A549 treated with CpdA at 1 μM for 4 hours (cell line): Measurements from ENCODE around the gene WDR86. TPM values are rescaled to one million over a fixed set of nuclear protein-coding genes. Genes with fewer than 3 reads are reported as not detected.

Source experiments
- total RNA-seq: library from RNA; stranded (reverse); fragments of 200-300 nt; extraction: Qiagen RNA extraction; gene quantifications from 5 replicates; pipeline ENCODE4 v1.2.3, GENCODE V29; 2022; ENCODE audit warnings: low read depth

Gene WDR86, protein sequence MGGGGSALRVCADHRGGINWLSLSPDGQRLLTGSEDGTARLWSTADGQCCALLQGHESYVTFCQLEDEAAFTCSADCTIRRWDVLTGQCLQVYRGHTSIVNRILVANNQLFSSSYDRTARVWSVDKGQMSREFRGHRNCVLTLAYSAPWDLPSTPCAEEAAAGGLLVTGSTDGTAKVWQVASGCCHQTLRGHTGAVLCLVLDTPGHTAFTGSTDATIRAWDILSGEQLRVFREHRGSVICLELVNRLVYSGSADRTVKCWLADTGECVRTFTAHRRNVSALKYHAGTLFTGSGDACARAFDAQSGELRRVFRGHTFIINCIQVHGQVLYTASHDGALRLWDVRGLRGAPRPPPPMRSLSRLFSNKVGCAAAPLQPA
- 0.09 to 0.26 TPM (median 0.15 TPM) in 5 replicates for total RNA-seq

DNA sequence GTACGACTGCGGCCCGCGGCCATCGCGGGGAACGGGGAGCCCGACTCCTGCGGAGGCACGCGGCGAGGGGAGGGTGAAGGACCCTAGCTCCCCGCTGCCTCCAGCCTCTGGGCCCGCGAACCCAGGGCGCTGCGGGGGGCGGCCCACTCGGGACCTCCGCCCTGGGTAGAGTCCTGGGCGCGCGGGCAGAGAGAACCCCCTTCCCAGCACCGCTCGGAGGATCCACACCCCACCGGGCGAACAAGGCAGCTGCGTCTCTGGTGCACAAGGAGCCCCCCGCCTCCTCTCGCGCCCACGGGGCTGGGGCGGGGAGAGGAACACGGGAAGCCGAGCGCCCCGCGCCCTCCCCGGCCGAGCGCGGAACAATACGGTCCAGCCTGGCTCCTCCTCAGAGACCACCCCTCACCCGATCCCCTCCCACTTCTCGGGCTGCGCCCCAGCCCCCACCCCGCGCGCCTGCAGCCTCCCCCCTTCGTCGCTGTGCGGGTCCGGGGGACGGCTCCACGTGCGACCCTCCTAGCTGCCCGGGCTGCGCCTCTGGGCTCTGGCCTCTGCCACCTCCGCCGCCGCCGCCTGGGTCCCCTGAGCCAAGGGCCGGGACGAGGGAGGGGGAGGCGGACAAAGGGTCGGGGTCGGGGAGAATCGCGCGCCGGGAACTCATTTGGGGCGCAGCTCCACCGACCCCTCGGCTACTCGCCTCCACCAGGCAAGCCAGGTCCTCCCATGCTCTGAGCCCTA, at the start of gene WDR86:
Gene WDR86 (minus strand): TSS at position 372 of the 738 bp plus-strand sequence. CDS start 449 bp downstream, outside the sequence.

DNA sequence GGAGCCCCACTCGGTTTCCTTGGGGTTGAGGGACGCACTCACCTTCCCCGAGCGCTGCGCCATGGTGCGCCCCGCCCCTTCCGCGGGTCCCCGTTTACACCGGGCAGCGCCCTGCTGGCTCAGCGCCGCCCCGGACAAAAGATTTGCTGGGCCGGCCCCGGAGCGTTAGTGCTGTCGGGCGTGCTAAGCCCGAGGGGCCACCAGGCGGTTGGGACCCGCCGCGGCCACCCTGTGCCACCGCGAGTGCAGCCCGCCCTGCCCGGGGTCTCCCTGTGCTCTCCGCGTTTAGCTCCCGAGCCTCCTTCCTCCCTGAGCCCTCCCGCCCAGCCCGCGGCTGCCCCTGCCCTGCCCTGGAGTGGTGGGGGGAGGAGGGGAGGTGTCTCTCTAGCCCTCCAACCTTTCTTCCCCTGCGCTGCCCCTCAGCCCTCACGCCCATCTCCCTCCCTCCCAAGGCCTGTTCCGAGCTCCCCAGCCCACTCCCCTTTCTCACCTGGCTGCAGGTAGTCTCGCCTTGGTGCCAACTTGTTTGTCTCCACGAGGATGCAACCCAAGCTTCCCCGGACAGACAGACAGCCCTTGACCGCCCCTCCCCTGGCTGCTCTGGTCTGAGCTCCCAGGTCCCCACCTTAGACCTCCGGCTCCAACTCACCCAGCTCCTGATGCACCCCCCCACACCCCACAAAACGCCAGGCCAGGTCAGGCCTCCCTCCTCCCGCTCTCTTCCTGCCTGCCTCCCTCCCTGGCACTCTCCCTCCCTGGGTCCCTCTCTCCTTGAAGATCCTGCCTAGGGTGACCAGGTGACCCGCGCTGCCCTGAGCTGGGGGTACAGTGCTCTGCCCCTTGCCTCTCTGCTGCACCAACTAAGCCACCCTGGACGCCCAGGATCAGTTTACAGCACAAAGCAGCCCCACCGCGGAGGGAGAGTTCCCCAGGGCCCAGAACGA, 30.3 kb upstream of the WDR86 start, which contains the start of gene CRYGN:
Gene CRYGN (minus strand): TSS at position 287 of the 944 bp plus-strand sequence. CDS start 224 bp downstream, at position 63.

DNA sequence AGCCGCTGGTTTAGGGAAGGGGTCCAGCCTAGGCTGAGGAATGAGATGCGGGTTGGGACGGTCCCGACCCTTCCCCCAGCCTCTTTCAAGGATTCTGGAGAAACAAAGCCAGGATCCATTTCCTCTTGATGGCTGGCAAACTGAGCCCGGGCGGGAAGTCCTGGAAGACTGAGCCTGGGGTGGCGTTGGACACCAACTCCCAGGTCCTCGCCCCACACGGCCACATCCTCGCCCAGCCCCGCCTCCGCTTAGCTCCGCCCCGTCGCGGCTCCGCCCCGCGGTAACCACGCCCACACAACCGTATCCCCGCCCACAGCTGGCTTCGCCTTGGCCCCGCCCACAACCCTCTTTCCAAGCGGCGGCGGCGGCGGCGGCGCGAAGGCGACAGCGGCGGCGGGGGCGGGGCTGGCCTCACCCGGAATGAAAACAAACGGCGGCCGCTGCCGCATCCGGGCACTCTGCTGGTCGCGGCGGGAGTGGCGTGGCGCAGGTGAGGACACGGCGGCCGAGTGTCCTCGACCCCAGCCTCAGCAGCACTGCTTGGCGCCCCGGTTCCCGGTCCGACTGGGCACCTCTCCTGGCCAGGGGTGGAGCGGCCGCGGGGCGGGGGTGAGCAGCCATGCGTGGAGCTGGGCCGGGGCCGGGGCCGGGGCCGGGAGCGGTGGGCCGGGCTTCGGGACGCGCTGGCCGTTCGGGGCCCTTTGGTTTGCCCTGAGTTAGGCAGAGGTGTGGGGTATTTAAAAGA, 68.3 kb downstream of the WDR86 start, which contains the start of gene NUB1:
Gene NUB1 (plus strand): TSS at position 456 of the 745 bp plus-strand sequence. CDS start 3,538 bp downstream, outside the sequence.

Other genes with a start within 250 kb of the WDR86 start
- gene GBX1, start 242.3 kb downstream of the WDR86 start, total RNA-seq, result not detected in 5 replicates
- not detected in 5 replicates for gene ASB10, start 222.8 kb downstream of the WDR86 start, total RNA-seq
- not detected in 5 replicates for gene H2BK1, start 199.6 kb downstream of the WDR86 start, total RNA-seq
- 69.2 to 73.0 TPM (median 70.1 TPM) in 5 replicates for gene ABCF2, start 182.8 kb downstream of the WDR86 start, total RNA-seq
- 39.4 to 53.0 TPM (median 48.5 TPM) in 5 replicates for gene CHPF2, start 177.6 kb downstream of the WDR86 start, total RNA-seq
- 8.9 to 12.0 TPM (median 11.2 TPM) in 5 replicates for gene SMARCD3, start 161.3 kb downstream of the WDR86 start, total RNA-seq
- 37.2 to 52.1 TPM (median 39.9 TPM) in 5 replicates for gene NUB1, start 68.2 kb downstream of the WDR86 start, total RNA-seq
- not detected in 5 replicates for gene CRYGN, start 30.1 kb upstream of the WDR86 start, total RNA-seq
- 108 to 167 TPM (median 144 TPM) in 5 replicates for gene RHEB, start 109.9 kb upstream of the WDR86 start, total RNA-seq